Effector CD8-positive, alpha-beta T cell (primary cell): Measurements from ENCODE around the gene BRAP.
"Not testable (repeated sequence)": the region's sequence is repeated elsewhere in the genome, so short reads cannot be mapped to it uniquely, and the experiment has no call there.

ENCODE experiments used
- DNase-seq: peaks from one replicate; lab custom pipeline; 2025; lab: John Stamatoyannopoulos, UW

The BRAP gene

DNA sequence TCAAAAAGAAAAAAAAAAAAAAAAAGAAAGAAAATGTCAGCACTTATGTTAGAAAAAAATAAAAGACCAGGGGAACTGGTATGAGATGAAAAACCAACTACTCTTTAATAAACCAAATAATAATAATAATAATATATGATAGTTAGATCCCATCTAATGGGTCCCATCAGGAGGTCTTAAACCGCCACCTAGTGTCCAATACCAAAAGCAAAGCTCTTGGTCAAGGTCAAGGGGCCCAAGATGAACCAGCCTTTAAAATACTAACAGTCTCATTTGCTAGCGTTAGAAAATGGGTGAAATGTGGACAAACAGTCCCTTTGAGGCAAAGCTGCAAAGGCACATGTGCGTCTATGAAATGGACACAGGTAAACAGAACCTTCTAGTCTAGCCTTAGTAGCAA, 12.3 kb downstream of the BRAP start:
- no peak for DNase-seq

DNA sequence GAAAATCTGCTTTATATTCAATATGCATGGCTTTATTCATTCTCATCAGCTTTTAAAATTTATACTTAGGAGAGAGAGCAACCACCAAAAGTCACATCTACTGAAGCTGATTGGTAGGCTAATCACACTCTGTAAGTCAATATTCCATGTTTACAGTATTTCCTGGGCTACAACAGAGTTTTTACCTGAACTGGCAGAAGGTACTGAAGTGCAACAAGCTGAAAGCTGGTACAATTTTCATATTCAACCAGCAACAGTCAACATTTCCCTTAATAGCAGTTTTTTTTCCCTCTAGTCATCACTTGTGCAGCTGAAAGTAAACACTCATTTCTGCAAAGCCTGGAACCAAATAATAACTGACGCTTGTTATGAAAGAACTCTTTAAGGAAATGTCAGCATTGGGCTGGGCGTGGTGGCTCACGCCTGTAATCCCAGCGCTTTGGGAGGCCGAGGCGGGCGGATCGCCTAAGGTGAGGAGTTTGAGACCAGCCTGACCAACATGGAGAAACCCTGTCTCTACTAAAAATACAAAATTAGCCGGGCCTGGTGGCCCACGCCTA, 12.9 kb downstream of the BRAP start:
- DNase-seq, result no peak

DNA sequence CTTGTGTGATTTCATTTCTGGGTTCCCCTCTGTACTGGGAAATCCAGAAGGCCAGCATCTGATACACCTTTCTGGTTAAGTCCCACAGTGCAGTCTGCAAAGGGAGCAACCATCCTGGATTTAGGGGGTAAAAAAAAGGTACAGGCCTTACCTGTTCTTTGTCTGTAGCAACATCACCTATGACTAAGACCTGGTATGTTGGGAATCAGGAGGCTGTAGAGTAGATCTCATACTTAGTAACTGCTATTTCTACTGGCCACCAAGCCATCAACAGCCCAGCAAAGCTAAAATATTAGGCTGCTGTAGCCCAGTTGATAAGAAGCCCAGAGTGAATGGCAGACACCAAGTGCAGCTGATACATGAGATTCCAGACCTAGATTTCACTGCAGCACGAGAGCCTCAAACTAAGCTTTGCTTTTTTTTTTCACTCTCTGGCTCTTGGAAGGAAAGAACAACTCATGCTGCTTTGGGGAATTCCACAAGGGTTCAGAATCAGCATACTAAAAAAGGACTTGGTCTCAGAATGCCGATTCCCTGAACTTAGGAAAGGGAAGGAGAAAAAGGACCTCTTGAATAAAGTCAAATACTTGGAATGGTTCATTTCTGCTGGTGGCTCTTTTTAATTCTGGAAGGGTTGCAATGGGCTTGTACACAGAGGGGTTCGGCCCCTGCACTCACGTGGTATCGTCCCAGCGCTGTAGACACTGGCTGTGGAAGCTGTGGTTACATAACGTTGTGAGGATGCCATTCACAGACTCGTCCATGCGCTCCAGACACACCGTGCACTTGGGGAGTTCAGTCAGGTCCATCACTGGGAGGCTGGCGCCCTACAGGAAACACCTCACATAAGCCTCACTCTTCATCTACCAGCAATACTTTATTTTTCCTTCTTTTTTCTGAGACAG, 20.5 kb downstream of the BRAP start:
- DNase-seq, result no peak

DNA sequence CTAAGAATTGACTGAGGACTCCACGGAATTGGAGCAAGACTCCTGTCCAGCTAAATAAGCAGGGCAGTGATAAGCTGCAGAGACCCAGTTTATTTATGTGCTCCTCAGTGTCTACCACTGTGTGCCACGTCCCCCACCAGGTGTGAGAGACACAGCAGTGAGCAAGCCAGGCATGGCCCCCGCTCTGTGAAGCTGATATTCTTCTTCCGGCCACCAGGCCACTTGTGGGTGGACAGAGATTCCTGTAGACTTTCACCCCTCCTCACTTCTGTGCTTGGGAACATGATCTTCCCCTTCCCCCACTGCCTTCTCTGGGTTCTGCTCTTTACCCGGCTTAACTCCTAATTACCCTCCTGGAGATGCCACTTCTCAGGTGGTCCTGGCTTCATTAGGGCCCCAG, 21.3 kb downstream of the BRAP start:
- DNase-seq, result no peak

DNA sequence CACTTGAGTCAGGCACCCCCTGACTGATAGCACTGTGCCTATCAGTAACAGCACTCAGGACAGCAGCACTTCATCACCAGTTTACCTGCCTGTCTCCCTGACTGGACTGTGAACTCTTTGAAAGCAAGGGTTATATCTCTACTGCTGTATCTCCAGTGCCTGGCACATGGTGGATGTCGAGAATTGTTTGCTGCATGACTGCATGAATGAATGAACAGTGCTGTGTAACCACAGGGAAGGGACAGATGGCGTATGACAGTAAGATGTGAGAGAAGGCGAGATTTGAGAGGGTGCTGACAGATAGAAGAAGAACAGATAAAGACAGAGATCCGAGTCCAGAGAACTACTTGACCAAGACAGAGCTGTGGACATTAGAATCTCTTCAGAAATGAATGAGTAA, 29.7 kb downstream of the BRAP start:
- no peak for DNase-seq

DNA sequence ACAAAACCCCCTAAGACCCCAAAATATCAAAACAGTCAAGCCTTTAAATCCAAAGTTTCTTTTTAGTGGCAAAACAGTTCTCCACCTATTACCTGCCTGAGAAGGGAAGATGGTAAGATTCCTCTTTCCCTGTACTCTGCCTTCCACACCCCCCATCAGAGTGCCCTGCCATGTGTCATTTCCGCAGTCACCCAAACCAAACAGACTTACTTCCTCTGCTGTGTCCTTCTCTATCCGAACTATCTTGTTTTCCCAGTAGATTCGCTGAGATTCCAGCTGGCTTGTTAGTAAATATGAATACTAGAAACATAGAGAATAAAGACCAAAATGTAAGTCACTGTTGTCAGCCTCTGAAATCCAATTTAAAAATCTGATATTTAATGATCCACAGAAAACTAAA, 30.4 kb downstream of the BRAP start:
- DNase-seq, result no peak

DNA sequence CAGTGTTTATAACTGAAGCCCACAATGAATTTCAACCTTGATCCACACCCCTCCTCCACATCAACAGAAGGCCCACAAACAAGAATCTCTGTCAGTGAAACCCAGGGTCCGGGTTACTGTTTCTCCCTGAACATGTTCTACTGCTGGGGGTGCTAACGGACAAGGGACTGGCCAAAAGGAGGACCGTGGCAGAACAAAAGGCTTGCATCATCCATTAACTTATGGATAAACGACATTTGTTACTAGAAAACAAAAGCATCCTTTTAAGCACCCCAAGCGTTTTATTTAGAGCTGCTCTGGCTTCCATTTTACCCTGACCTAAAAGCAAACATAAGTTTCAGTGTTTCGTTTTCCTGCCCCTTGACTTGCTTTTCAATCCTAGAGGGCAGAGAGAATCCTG, 32.2 kb downstream of the BRAP start:
- no peak for DNase-seq

DNA sequence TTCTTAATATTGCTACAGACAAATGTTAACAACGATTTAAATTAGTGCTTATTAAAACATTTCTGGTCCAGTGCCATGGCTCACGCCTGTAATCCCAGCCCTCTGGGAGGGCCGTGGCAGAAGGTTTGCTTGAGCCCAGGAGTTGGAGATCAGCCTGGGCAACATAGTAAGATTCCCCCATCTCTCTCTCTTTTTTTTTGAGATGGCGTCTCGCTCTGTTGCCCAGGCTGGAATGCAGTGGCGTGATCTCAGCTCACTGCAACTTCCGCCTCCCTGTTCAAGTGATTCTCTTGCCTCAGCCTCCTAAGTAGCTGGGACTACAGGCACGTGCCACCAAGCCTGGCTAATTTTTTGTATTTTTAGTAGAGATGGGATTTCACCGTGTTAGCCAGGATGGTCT, 33.2 kb downstream of the BRAP start:
- not testable (repeated sequence) for DNase-seq

DNA sequence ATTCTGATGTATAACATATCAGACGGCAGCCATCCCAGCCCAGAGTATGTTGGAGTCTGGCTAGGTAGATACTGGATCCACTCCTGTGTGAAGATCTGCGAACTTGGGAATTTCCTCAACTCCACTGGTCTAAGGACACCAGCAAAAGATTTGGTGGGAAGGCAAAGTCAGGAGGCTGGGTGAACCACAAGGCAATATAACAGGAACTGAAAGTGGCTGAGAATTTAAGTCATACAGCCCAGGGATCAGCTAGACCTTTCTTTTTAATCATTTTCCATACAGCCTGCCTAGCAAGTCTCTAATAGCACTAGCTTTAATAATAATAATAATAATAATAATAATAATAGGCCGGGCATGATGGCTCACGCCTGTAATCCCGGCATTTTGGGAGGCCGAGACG, 34.8 kb downstream of the BRAP start:
- DNase-seq, result no peak

DNA sequence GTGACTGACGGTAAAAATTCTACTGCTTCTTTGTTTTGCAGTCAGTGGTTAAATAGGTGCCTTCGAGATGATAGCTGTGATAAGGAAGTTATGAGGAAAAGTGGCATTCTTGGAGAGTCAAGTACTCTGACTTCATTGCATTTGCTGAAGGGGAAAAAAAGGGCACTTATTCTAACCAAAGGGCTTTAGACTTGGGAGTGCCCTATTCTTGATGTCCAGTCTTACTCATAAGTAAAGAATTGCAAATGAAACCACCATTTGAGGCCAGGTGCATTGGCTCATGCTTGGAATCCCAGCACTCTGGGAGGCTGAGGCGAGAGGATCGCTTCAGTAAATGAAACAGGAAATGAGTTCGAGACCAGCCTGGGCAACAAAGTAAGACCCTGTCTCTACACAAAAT, 40.3 kb downstream of the BRAP start:
- no peak for DNase-seq

DNA sequence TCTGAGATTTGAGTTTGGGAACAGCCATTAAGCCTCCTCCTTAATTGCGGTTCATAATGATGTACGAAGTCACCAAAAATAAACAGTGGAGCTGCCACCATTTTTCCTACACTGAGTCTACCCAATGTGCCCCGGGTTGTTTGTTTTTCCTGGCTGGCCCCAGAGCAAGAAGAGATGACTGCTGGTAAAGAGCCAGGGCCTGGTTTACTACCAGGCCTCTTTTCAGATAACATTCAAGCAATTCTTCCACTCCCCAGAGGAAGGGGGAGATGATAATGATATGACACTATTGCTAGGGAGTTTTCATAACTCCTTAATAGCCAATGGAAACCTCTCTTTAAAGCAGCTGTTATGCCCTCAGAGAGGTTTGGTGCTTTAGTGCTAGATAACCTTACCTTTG, 42.3 kb downstream of the BRAP start:
- no peak for DNase-seq

DNA sequence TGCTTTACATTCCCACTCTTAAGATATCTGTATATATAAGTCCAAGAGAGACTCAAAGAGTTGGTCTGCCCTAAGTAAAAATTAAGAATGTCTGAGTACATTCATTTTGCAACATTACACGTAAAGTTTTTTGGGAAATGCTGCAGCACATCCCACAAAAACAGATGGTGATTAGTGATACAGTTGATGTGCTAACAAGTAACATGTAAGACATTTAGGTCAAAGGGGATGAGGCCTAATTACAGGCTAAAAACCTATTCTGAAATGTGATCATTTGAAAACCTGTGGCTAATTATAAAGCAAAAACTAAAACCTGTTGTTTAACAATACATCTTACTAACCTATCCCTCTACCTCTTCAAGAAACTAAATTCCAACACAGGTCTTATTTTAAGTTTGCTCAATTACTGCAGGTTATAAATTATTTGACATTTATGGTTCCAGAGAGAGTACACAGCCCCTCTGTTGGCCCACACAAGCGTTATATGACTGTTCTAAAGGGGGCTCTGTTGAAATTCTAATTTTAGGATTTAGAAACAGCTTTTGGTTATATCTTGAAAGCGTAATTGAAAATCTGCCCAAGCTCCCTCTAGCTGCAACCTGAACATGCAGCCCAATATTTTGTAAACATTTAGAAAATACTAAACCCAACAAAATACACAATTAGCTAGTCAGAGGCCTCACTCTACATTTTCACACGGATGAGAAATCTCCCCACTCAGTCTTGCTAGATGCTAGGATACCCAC, 42.9 kb downstream of the BRAP start:
- DNase-seq, result no peak

DNA sequence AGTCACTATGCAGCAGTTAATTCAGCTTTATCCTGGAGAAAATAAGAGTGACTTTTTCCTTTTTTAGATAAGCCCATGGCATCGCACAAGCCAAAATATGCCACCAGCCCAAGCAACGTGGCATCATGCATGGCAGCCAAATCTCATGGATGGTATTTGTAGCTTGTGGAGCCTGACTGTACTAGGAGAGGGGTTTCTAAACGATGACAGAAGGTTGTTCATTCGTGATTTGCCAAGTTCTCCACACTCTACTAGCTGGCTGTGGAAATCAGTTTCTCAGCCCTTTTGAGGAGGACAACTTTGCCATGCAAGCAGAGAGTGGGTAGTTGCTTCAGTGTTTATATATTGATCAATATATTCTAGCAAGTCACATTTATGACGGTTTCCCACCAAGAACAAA, 45.2 kb downstream of the BRAP start:
- DNase-seq, result no peak

DNA sequence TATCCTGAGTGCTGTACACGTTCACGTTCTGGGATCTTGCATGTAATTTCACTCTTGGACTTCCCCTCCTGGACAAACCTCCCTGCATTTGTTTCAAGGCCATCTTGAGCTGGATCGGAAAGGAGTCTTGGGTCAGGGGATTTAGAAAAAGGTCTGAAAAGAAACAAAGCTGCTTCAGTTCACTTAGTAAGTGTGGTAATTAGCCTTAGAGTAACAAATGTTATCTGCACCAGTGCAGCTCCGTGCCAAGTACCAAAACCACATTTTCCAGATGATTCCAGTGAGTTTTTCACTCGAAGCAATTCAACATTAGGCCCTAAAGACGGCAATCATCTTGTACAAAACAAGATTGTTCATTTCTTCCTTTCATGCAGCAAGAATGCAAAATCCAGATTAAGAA, 47.2 kb downstream of the BRAP start:
- DNase-seq, result no peak

DNA sequence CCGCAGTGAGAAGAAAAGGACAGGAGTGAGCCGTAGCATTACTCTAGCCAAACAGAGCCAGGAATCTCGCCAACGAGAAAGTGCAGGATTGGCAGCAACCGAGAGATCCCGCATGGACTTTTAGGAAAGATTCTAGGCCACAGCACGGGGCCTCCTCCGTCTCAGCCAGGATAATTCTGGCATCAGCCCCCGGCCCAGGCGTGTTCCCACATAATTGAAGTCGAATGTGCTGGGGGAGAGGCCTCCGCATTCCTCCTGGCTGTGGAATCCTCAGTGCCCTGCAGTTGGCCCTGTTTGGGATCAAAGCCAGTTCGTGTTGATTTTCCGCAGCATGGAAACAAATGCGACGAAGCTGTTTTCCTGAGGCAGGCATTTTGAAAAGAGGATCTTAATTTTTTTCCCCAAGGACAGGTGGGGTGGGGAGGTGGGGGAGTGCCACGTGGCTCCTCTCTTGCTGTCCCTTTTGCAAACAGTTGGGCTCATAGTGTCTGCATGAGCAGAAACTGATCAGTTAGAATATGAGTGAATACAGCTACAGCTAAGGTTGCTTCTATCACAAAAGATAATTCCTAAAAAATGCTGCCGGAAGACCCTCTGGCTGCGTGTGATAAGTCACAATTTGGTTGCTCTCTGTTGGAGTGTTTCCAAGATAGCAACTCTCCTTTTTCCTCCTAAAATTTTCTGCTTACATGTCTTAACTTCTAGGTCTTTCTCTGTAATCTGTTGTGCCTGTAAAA, 49.4 kb downstream of the BRAP start:
- DNase-seq, result no peak

DNA sequence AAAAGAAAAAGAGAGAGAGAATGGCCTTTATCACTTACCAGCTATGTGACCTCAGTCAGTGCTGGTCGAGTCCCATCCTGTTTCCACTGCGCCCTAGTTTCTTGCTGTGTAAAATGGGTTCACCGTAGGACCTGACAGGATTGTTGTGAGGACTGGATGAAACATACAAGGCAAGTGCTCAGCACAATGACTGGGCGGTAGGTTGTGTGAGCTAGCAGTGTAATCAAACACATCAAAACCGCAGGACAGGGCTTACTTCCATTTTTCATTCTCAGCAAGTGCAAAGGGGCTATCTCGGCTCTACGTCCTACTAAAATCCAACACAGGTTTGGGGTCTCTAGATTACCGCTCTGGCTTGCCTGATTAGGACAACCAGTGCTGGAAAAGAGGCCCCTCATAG, 50.2 kb downstream of the BRAP start:
- no peak for DNase-seq

DNA sequence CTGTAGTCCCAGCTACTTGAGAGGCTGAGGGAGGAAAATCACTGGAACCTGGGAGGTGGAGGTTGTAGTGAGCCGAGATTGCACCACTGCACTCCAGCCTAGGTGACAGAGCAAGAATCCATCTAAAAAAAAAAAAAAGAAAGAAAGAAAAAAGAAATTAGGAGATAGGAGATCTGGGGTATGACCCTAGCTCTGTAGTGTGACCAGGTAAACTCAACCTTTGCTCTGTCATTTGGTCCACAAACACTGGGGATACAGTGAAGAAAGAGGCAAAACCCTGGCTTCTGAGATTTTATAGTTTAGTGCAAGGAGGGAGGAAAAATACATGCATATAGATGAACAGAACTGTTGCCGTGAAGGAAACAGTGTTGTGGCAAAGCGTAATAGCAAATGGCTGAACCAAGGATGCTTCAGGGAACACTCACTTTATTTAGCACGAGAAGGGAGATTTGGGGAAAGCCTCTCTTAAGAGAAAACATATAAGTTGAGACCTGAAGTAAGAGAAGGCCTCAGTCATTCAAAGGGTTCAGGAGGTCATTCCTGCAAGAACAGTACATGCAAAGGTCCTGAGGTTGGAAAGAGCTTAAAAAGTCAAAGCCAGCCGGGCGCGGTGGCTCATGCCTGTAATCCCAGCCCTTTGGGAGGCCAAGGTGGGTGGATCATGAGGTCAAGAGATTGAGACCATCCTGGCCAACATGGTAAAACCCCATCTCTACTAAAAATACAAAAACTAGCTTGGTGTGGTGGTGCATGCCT, 57.1 kb downstream of the BRAP start:
- DNase-seq, result no peak

DNA sequence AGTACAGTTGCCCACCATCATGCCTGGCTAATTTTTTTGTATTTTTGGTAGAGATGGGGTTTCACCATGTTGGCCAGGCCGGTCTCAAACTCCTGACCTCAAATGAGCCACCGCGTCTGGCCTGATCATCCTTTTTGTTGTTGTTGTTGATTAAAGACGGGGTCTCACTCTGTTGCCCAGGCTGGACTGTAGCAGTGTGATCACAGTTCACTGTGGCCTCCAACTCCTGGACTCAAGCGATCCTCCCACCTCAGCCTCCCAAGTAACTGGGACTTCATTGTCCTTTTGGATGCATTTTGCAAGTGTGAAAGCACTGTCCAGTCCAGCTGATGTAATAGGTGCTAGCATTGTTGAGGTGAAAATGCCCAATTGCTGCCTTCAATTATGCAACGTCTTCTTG, 59.5 kb downstream of the BRAP start:
- no peak for DNase-seq

DNA sequence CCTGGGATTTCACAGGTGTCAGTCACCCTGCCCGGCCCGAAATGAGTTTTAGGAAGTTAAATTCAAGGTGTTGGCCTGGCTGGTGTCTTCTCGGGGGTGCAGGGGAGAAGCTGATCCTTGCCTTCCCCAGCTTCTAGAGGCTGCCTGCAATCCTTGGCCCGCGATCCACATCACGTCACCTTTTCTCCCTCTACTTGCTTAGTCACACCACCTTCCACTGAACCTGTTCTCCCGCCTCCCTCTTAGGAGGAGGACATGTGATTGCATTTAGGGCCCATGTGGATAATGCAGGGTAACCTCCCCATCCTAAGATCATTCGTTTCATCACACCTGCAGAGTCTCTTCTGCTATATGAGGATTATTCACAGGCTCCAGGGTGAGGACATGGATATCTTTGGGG, 61.2 kb downstream of the BRAP start:
- no peak for DNase-seq

DNA sequence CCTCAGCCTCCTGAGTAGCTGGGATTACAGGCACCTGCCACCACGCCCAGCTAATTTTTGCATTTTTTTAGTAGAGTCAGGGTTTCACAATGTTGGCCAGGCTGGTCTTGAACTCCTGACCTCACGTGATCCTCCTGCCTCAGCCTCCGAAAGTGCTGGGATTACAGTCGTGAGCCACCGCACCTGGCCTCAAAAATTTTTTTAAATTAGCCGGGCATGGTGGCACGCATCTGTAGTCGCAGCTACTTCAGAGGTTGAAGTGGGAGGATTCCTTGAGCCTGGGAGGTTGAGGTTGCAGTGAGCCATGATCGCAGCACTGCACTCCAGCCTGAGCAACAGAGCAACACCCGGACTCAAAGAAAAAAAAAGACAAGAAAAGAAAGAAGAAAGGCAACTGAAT, 67.9 kb downstream of the BRAP start:
- not testable (repeated sequence) for DNase-seq

DNA sequence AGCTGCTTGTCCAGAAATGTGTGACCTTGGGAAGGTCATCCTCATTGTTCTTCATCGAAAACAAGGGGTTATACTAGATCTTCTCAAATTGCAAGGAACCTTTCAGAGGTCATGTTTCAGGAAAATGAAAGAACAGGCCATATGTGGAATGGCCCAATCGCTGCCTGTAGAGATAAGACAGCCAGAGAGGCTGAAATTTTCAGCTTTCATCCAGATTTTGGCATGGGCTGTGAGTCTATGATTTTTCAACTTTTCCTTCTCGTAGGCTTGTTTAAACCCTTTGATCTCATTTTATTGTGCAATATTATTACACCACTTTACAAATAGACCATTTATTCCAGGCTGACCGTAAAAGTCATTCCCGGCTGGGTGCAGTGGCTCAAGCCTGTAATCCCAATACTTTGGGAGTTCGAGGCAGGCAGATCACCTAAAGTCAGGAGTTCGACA, 69.6 kb downstream of the BRAP start:
- DNase-seq, result no peak

DNA sequence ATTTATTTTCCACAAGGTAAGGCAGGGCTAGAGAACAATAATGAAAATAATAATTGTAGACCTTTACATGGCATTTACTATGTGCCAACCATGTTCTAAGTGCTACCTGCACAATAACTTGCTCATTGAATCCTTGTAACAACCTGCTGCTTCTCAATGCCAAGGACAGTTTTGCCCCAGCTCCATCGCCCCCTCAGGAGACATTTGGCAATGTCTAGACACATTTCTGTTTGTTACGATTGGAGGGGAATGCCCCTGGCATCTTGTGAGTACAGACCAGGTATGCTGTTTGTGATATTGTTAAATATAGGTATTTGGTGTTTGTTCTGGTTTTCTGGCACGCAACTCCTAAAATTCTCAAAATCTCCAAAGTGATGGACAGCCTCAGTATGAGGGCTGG, 78.5 kb downstream of the BRAP start:
- DNase-seq, result no peak
